DOHH2 (cell line): Measurements from ENCODE around the gene DDHD1.

ENCODE experiments used
- H3F3A ChIP-seq: fragments of 200-600 bp; sonication (generic), shearing (Covaris generic); 2 replicates; pipeline ENCODE4 v1.6.0; 2016; ENCODE audit warnings: antibody characterized with exemption, mild to moderate bottlenecking; ENCODE audit not compliant: control insufficient read depth, insufficient read depth
- H3K27ac ChIP-seq: fragments of 200-600 bp; sonication (generic); 2 replicates; pipeline ENCODE4 v1.5.1; 2014; ENCODE audit warnings: low read depth, mild to moderate bottlenecking, low read length, moderate library complexity
- H3K27me3 ChIP-seq: fragments of 200-600 bp; sonication (generic); 2 replicates; pipeline ENCODE4 v1.6.1; 2014; ENCODE audit warnings: mild to moderate bottlenecking, low read length, mixed read lengths; ENCODE audit not compliant: control insufficient read depth
- H3K36me3 ChIP-seq: fragments of 200-600 bp; sonication (generic); 2 replicates; pipeline ENCODE4 v1.6.1; 2014; ENCODE audit warnings: mild to moderate bottlenecking, low read length, moderate library complexity, mixed read lengths; ENCODE audit not compliant: control insufficient read depth
- H3K4me1 ChIP-seq: fragments of 200-600 bp; sonication (generic); 2 replicates; pipeline ENCODE4 v1.6.1; 2014; ENCODE audit warnings: mild to moderate bottlenecking, low read length, mixed read lengths; ENCODE audit not compliant: control insufficient read depth
- H3K4me2 ChIP-seq: fragments of 200-600 bp; sonication (generic); 2 replicates; pipeline ENCODE4 v1.6.0; 2014; ENCODE audit warnings: mild to moderate bottlenecking, low read length, moderate library complexity
- H3K4me3 ChIP-seq: fragments of 200-600 bp; sonication (generic); 2 replicates; pipeline ENCODE4 v1.5.1; 2014; ENCODE audit warnings: mild to moderate bottlenecking, low read length, mixed read lengths
- H3K79me2 ChIP-seq: fragments of 200-600 bp; sonication (generic); 2 replicates; pipeline ENCODE4 v1.6.1; 2014; ENCODE audit warnings: mild to moderate bottlenecking, low read length, mixed read lengths; ENCODE audit not compliant: control insufficient read depth
- H3K9me2 ChIP-seq: fragments of 200-600 bp; sonication (generic); replicated peaks from 2 replicates; pipeline ENCODE4 v1.6.1; 2014; ENCODE audit warnings: mild to moderate bottlenecking, low read length, mixed read lengths; ENCODE audit not compliant: control insufficient read depth
- H3K9me3 ChIP-seq: fragments of 200-600 bp; sonication (generic); 2 replicates; pipeline ENCODE4 v1.6.1; 2014; ENCODE audit warnings: antibody characterized with exemption, low read length, mixed read lengths; ENCODE audit not compliant: control insufficient read depth, insufficient read depth
- H4K20me1 ChIP-seq: fragments of 200-600 bp; sonication (generic); 2 replicates; pipeline ENCODE4 v1.6.0; 2014; ENCODE audit warnings: low read depth, mild to moderate bottlenecking, antibody characterized with exemption, low read length, moderate library complexity; ENCODE audit not compliant: control insufficient read depth, insufficient read depth
- EZH2phosphoT487 ChIP-seq: fragments of 200-600 bp; sonication (generic); IDR thresholded peaks from 2 replicates; pipeline ENCODE4 v1.6.1; 2017; ENCODE audit warnings: borderline replicate concordance, mild to moderate bottlenecking, antibody characterized with exemption, low read length, moderate library complexity, mixed read lengths
- TF ChIP-seq, protein P1 (sequence below): fragments of 200-600 bp; sonication (generic); IDR thresholded peaks from one replicate; pipeline ENCODE4 v1.5.1; 2014; ENCODE audit warnings: antibody characterized with exemption, mild to moderate bottlenecking, low read depth, low read length; ENCODE audit not compliant: poor library complexity, severe bottlenecking

Gene DDHD1

DNA sequence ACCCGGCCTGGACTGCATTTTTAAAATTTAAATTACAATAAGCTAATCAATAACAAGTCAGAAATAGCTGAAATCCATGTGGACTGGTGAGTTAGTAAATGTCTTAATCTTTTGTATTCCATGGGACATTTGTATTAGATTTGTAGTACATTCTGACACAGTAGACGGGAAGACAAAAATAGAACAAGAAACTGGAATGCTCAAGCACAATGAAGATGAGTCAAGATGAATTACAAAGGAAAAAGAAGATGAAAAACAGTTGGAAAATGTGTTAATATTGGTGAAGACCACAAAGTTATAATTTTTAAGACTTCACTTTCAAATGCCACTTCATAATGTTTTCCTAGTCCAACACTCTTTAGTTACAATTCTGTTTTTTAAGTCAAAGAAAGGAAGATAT lies 104.5 kb downstream of the DDHD1 start:
- Histone ChIP-seq H3K9me3 (no peaks in the 10 kb centered on the region), H3F3A (no peaks in the 10 kb centered on the region), H4K20me1 (no peaks in the 10 kb centered on the region), H3K9me2 (no peaks in the 10 kb centered on the region), H3K4me1 (no peaks in the 10 kb centered on the region), H3K27ac (no peak overlapping the region), H3K27me3 (no peaks in the 10 kb centered on the region), H3K4me3 (no peak overlapping the region), H3K79me2 (no peaks in the 10 kb centered on the region), H3K4me2 (no peak overlapping the region), H3K36me3 (peaks cover 33% of the 10 kb centered on the region)
- no peak for TF ChIP-seq EZH2phosphoT487
- TF ChIP-seq, protein P1, sequence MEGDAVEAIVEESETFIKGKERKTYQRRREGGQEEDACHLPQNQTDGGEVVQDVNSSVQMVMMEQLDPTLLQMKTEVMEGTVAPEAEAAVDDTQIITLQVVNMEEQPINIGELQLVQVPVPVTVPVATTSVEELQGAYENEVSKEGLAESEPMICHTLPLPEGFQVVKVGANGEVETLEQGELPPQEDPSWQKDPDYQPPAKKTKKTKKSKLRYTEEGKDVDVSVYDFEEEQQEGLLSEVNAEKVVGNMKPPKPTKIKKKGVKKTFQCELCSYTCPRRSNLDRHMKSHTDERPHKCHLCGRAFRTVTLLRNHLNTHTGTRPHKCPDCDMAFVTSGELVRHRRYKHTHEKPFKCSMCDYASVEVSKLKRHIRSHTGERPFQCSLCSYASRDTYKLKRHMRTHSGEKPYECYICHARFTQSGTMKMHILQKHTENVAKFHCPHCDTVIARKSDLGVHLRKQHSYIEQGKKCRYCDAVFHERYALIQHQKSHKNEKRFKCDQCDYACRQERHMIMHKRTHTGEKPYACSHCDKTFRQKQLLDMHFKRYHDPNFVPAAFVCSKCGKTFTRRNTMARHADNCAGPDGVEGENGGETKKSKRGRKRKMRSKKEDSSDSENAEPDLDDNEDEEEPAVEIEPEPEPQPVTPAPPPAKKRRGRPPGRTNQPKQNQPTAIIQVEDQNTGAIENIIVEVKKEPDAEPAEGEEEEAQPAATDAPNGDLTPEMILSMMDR: no peak

DNA sequence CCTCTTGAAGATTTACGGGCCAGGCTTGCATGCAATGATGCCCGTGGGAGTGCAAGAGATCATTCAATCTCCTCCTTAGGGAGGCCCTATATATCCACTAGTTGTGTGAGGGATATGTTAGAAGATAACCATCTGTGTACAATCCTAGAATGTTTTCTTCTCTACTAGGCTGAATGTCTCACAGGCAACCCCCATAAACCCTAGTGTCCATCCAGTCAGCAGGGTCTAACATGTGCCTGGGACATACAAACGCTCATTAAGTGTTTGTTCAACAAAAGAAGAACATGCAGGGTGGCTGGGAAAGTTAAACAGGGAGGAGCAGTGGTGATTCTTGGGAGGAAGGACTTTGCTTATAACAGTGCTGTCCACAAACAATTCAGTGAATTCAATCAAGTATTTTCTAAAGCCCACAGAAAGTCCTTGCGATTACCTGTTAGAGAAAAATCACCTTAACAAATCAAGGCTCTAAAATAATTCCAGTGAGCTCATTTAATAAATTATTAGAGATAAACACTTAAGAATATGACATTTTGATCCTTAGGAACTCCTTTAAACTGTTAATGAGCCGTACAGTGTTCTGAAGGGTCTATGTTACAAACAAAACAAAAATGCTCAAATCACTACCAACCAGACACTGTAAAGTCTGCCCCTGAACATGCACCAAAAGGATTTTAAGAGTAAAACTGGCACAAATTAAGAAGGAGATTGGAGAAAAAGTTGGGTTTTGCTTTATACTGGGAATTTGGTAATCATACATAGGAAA lies 105.6 kb downstream of the DDHD1 start:
- Histone ChIP-seq H4K20me1 (no peaks in the 10 kb centered on the region), H3K9me2 (no peaks in the 10 kb centered on the region), H3K27ac (no peak overlapping the region), H3K4me1 (no peaks in the 10 kb centered on the region), H3K36me3 (peaks cover 35% of the 10 kb centered on the region), H3K4me3 (no peak overlapping the region), H3K79me2 (no peaks in the 10 kb centered on the region), H3K4me2 (no peak overlapping the region), H3K9me3 (no peaks in the 10 kb centered on the region), H3K27me3 (no peaks in the 10 kb centered on the region), H3F3A (no peaks in the 10 kb centered on the region)
- TF ChIP-seq, protein P1: no peak

DNA sequence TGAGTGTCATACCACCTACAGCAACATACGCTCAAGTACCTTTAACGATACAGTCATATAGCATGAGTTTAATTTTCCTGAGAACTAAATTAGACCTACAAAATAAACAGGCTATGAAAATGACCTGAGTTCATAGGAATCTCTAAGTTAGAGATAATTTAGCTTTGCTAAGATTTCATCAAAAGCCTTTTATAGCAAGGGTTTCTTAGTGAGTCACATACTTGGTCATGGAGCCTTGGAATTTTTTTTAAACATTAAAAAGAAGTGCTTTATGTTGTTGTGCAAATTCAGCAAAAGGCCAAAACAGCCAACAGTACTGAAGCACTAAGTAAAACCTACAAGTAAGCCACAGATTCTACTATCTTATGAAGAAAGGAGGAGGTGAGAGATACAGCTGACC lies 108.6 kb downstream of the DDHD1 start:
- Histone ChIP-seq H3K9me2 (no peaks in the 10 kb centered on the region), H3K9me3 (no peaks in the 10 kb centered on the region), H3K79me2 (no peaks in the 10 kb centered on the region), H3K4me1 (no peaks in the 10 kb centered on the region), H3K4me3 (no peak overlapping the region), H3K4me2 (no peak overlapping the region), H3F3A (no peaks in the 10 kb centered on the region), H3K27ac (no peak overlapping the region), H3K36me3 (peaks cover 43% of the 10 kb centered on the region), H3K27me3 (no peaks in the 10 kb centered on the region), H4K20me1 (no peaks in the 10 kb centered on the region)
- no peak for TF ChIP-seq EZH2phosphoT487
- TF ChIP-seq, protein P1: no peak
